H1 (cell line): ENCODE measurements around the gene HSD17B2. TPM values are rescaled to one million over a fixed set of nuclear protein-coding genes. Genes with fewer than 3 reads are reported as not detected.

Experiments
- HDAC6 ChIP-seq: IDR thresholded peaks from one replicate; pipeline ENCODE4 v1.7.1; 2012; ENCODE audit warnings: low read depth, mild to moderate bottlenecking, inconsistent platforms, low read length, moderate library complexity
- polyA plus RNA-seq, 7 experiments: library from polyadenylated mRNA; depleted of rRNA in 3 of 7; stranded (reverse) in 5 of 7; unstranded in 2 of 7; fragments of >200 nt in 5 of 7; fragments of 200-250 nt in 2 of 7; gene quantifications; 1 replicate in 5 of 7; 2 replicates in 1 of 7; 4 replicates in 1 of 7; pipeline versions ENCODE4 v1.2.1 to v1.2.3, GENCODE V29; 2011 to 2013; ENCODE audit warnings: missing spikeins in 2 of 7, mixed read lengths in 2 of 7
- total RNA-seq: library from RNA; stranded (reverse); fragmentation: NEBNext Ultra II Directional; extraction: Animal tissue kit (Norgen Biotek cat#: 25700); gene quantifications from 2 replicates; pipeline ENCODE4 v1.2.1, GENCODE V29; 2021

The HSD17B2 gene
- total and polyA plus RNA-seq, 2 of the 8 experiments (the other 6 are each of a cell fraction or from before 2014, with no cell fraction given): not detected

- TF ChIP-seq HDAC6: no peak
Measured at GRCh38 chr16:82082097-82082496, 47.0 kb downstream of the HSD17B2 start (continued).
